ENCODE results near the gene CD59.
A peak's percentile ranks its signal among the peaks of the same experiment; 100 is the strongest.
"Not testable (repeated sequence)": the region's sequence is repeated elsewhere in the genome, so short reads cannot be mapped to it uniquely, and the experiment has no call there.

CD59 gene

GRCh38 chr11:33708985-33709384, 27.2 kb downstream of the CD59 start:
- no peak for DNase-seq (ENCODE audit: insufficient read length)
- no peak for FAIRE-seq
- no peak for TF ChIP-seq TAF1 (IDR thresholded peaks at IDR 0.05; ENCODE audit: borderline replicate concordance, low read depth, low read length)
- TF ChIP-seq POLR2AphosphoS5 (IDR thresholded peaks at IDR 0.05; ENCODE audit: low read depth, low read length): no peak
- no peak for TF ChIP-seq POLR2A (IDR thresholded peaks at IDR 0.05; ENCODE audit: low read depth, low read length)

- DNase-seq (ENCODE audit: insufficient read length); FAIRE-seq: not testable (repeated sequence)
These were observed 28.4 kb downstream of the CD59 start for GRCh38 chr11:33707831-33708230.

GRCh38 chr11:33706966-33707365, 29.3 kb downstream of the CD59 start:
- DNase-seq (ENCODE audit: insufficient read length): no peak
- no peak for FAIRE-seq
- TF ChIP-seq TAF1 (IDR thresholded peaks at IDR 0.05; ENCODE audit: borderline replicate concordance, low read depth, low read length): no peak

GRCh38 chr11:33706546-33706945, 29.7 kb downstream of the CD59 start:
- TF ChIP-seq POLR2AphosphoS5 (IDR thresholded peaks at IDR 0.05; ENCODE audit: low read depth, low read length): no peak
- TF ChIP-seq POLR2A (IDR thresholded peaks at IDR 0.05; ENCODE audit: low read depth, low read length): no peak
- no peak for TF ChIP-seq TAF1 (IDR thresholded peaks at IDR 0.05; ENCODE audit: borderline replicate concordance, low read depth, low read length)
- no peak for DNase-seq (ENCODE audit: insufficient read length)
- FAIRE-seq: no peak

GRCh38 chr11:33704240-33705002, 31.8 kb downstream of the CD59 start:
- no peak for FAIRE-seq
- DNase-seq (ENCODE audit: insufficient read length): no peak
- TF ChIP-seq TAF1 (IDR thresholded peaks at IDR 0.05; ENCODE audit: borderline replicate concordance, low read depth, low read length) (no peak), POLR2AphosphoS5 (IDR thresholded peaks at IDR 0.05; ENCODE audit: low read depth, low read length) (no peak), POLR2A (IDR thresholded peaks at IDR 0.05; ENCODE audit: low read depth, low read length) (no peak)

GRCh38 chr11:33703788-33704187, 32.4 kb downstream of the CD59 start:
- DNase-seq (ENCODE audit: insufficient read length) (no peak), FAIRE-seq (no peak)
- TF ChIP-seq POLR2AphosphoS5 (IDR thresholded peaks at IDR 0.05; ENCODE audit: low read depth, low read length) (no peak), TAF1 (IDR thresholded peaks at IDR 0.05; ENCODE audit: borderline replicate concordance, low read depth, low read length) (no peak), POLR2A (IDR thresholded peaks at IDR 0.05; ENCODE audit: low read depth, low read length) (no peak)

GRCh38 chr11:33703234-33703633, 33.0 kb downstream of the CD59 start:
- FAIRE-seq (no peak), DNase-seq (ENCODE audit: insufficient read length) (no peak)
- TF ChIP-seq TAF1 (IDR thresholded peaks at IDR 0.05; ENCODE audit: borderline replicate concordance, low read depth, low read length) (no peak), POLR2A (IDR thresholded peaks at IDR 0.05; ENCODE audit: low read depth, low read length) (no peak), POLR2AphosphoS5 (IDR thresholded peaks at IDR 0.05; ENCODE audit: low read depth, low read length) (no peak)

- DNase-seq (ENCODE audit: insufficient read length) (no peak), FAIRE-seq (peak; percentile 70)
- no peak for TF ChIP-seq POLR2A (IDR thresholded peaks at IDR 0.05; ENCODE audit: low read depth, low read length)
- TF ChIP-seq POLR2AphosphoS5 (IDR thresholded peaks at IDR 0.05; ENCODE audit: low read depth, low read length): no peak
- no peak for TF ChIP-seq TAF1 (IDR thresholded peaks at IDR 0.05; ENCODE audit: borderline replicate concordance, low read depth, low read length)
These were observed 34.7 kb downstream of the CD59 start for GRCh38 chr11:33701302-33702230.

GRCh38 chr11:33700502-33701271, 35.5 kb downstream of the CD59 start, which contains the start of gene C11orf91:
C11orf91 (minus strand) TSS chr11:33700826; CDS start chr11:33700740, 86 bp downstream.
- DNase-seq (ENCODE audit: insufficient read length) (peak; percentile 87), FAIRE-seq (peak; percentile 99)
- TF ChIP-seq POLR2A (IDR thresholded peaks at IDR 0.05; ENCODE audit: low read depth, low read length) (peak; percentile 41; the same call in 1 of the 2 replicates), TAF1 (IDR thresholded peaks at IDR 0.05; ENCODE audit: borderline replicate concordance, low read depth, low read length) (no peak), POLR2AphosphoS5 (IDR thresholded peaks at IDR 0.05; ENCODE audit: low read depth, low read length) (0 out of 2 replicates have a peak, but pooled peaks have one; percentile 40)

GRCh38 chr11:33700063-33700501, 36.1 kb downstream of the CD59 start:
- peak; percentile 19 for DNase-seq (ENCODE audit: insufficient read length)
- FAIRE-seq: no peak
- TF ChIP-seq TAF1 (IDR thresholded peaks at IDR 0.05; ENCODE audit: borderline replicate concordance, low read depth, low read length): no peak
- TF ChIP-seq POLR2A (IDR thresholded peaks at IDR 0.05; ENCODE audit: low read depth, low read length): no peak
- TF ChIP-seq POLR2AphosphoS5 (IDR thresholded peaks at IDR 0.05; ENCODE audit: low read depth, low read length): no peak

GRCh38 chr11:33699515-33700062, 36.6 kb downstream of the CD59 start:
- TF ChIP-seq TAF1 (IDR thresholded peaks at IDR 0.05; ENCODE audit: borderline replicate concordance, low read depth, low read length) (no peak), POLR2AphosphoS5 (IDR thresholded peaks at IDR 0.05; ENCODE audit: low read depth, low read length) (no peak), POLR2A (IDR thresholded peaks at IDR 0.05; ENCODE audit: low read depth, low read length) (no peak)
- FAIRE-seq (no peak), DNase-seq (ENCODE audit: insufficient read length) (no peak)
